Measurements from ENCODE around the gene TSEN34.
A peak's percentile ranks its signal among the peaks of the same experiment; 100 is the strongest.
"Not testable (repeated sequence)": the region's sequence is repeated elsewhere in the genome, so short reads cannot be mapped to it uniquely, and the experiment has no call there.

The TSEN34 gene

DNA sequence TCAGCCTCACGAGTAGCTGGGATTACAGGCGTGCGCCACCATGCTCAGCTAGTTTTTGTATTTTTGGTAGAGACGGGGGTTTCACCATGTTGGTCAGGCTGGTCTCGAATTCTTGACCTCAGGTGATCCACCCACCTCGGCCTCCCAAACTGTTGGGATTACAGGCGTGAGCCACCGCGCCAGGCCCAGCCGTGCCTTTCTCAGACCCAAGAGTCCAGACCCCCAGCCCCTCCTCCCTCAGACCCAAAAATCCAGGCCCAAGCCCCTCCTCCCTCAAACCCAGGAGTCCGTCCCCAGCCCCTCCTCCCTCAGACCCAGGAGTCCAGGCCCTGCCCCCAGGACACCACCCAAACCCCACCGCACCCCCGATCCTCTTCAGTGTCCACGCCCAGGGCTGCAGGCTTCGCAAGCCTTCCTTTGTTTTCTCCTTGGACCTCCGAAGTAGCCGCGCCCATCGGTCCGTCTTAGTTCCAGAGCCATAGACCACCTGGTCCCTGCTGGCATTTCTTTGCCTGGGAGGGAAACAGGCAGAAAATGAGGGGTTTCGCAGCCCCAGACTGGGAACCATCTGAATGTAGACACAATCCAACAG is 21.9 kb upstream of the TSEN34 start:
- no peaks in the 10 kb centered on the region for H3K9me3 ChIP-seq (ENCODE audit: insufficient read depth, low read depth, low read length)
- no peak overlapping the region for H3K4me3 ChIP-seq (ENCODE audit: low read length, poor library complexity, severe bottlenecking)
- H3K9ac ChIP-seq (ENCODE audit: low read depth, low read length, poor library complexity, severe bottlenecking), result no peak overlapping the region
- no peak for TF ChIP-seq EZH2phosphoT487 (IDR thresholded peaks at IDR 0.05; ENCODE audit: borderline replicate concordance)
- TF ChIP-seq, protein P1, sequence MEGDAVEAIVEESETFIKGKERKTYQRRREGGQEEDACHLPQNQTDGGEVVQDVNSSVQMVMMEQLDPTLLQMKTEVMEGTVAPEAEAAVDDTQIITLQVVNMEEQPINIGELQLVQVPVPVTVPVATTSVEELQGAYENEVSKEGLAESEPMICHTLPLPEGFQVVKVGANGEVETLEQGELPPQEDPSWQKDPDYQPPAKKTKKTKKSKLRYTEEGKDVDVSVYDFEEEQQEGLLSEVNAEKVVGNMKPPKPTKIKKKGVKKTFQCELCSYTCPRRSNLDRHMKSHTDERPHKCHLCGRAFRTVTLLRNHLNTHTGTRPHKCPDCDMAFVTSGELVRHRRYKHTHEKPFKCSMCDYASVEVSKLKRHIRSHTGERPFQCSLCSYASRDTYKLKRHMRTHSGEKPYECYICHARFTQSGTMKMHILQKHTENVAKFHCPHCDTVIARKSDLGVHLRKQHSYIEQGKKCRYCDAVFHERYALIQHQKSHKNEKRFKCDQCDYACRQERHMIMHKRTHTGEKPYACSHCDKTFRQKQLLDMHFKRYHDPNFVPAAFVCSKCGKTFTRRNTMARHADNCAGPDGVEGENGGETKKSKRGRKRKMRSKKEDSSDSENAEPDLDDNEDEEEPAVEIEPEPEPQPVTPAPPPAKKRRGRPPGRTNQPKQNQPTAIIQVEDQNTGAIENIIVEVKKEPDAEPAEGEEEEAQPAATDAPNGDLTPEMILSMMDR (conservative IDR thresholded peaks at IDR 0.05; ENCODE audit: low read length), result no peak
- no peaks in the 10 kb centered on the region for H3K79me2 ChIP-seq (ENCODE audit: insufficient read depth, low read length)
- H2AFZ ChIP-seq (ENCODE audit: low read length), result no peak overlapping the region
- no peaks in the 10 kb centered on the region for H3F3A ChIP-seq (ENCODE audit: low read depth)
- H3K36me3 ChIP-seq (ENCODE audit: insufficient read depth, low read length), result no peaks in the 10 kb centered on the region
- no peaks in the 10 kb centered on the region for H4K20me1 ChIP-seq (ENCODE audit: insufficient read depth, low read length, poor library complexity, severe bottlenecking)
- H3K4me1 ChIP-seq (ENCODE audit: insufficient read depth, low read length, poor library complexity, severe bottlenecking), result no peaks in the 10 kb centered on the region
- H3K9me2 ChIP-seq (replicated peaks; ENCODE audit: low read depth, low read length), result no peaks in the 10 kb centered on the region
- no peaks in the 10 kb centered on the region for H3K27me3 ChIP-seq (ENCODE audit: insufficient read depth, low read length, poor library complexity, severe bottlenecking)
- H3K4me2 ChIP-seq (ENCODE audit: low read depth, low read length, poor library complexity, severe bottlenecking), result no peak overlapping the region

GRCh38 chr19:54171736-54172431 is 19.2 kb upstream of the TSEN34 start:
- H3K4me3 ChIP-seq (ENCODE audit: low read length, poor library complexity, severe bottlenecking); H3K9ac ChIP-seq (ENCODE audit: low read depth, low read length, poor library complexity, severe bottlenecking); H3K4me2 ChIP-seq (ENCODE audit: low read depth, low read length, poor library complexity, severe bottlenecking): not testable (repeated sequence)

GRCh38 chr19:54172471-54173358 is 18.4 kb upstream of the TSEN34 start, which contains the start of gene TMC4:
TSS of gene TMC4 (minus strand) at chr19:54173160. CDS start at chr19:54173117, 43 bp downstream.
- Histone ChIP-seq H3K36me3 (ENCODE audit: insufficient read depth, low read length) (no peaks in the 10 kb centered on the region), H3K27me3 (ENCODE audit: insufficient read depth, low read length, poor library complexity, severe bottlenecking) (no peaks in the 10 kb centered on the region), H3K4me3 (ENCODE audit: low read length, poor library complexity, severe bottlenecking) (no peak within 1 kb of the TSS), H3K79me2 (ENCODE audit: insufficient read depth, low read length) (no peaks in the 10 kb centered on the region), H4K20me1 (ENCODE audit: insufficient read depth, low read length, poor library complexity, severe bottlenecking) (no peaks in the 10 kb centered on the region), H2AFZ (ENCODE audit: low read length) (no peak within 1 kb of the TSS), H3K4me1 (ENCODE audit: insufficient read depth, low read length, poor library complexity, severe bottlenecking) (no peaks in the 10 kb centered on the region), H3F3A (ENCODE audit: low read depth) (no peaks in the 10 kb centered on the region), H3K9ac (ENCODE audit: low read depth, low read length, poor library complexity, severe bottlenecking) (no peak within 1 kb of the TSS), H3K9me3 (ENCODE audit: insufficient read depth, low read depth, low read length) (no peaks in the 10 kb centered on the region), H3K9me2 (replicated peaks; ENCODE audit: low read depth, low read length) (no peaks in the 10 kb centered on the region), H3K4me2 (ENCODE audit: low read depth, low read length, poor library complexity, severe bottlenecking) (no peak within 1 kb of the TSS)
- TF ChIP-seq, protein P1 (conservative IDR thresholded peaks at IDR 0.05; ENCODE audit: low read length), result 0 out of 2 replicates have a peak, but pooled peaks have one; percentile 11
- no peak for TF ChIP-seq EZH2phosphoT487 (IDR thresholded peaks at IDR 0.05; ENCODE audit: borderline replicate concordance)

More at GRCh38 chr19:54171736-54172431, 19.2 kb upstream of the TSEN34 start:
- H3K79me2 ChIP-seq (ENCODE audit: insufficient read depth, low read length); H3K9me3 ChIP-seq (ENCODE audit: insufficient read depth, low read depth, low read length); H3K4me1 ChIP-seq (ENCODE audit: insufficient read depth, low read length, poor library complexity, severe bottlenecking); H3K36me3 ChIP-seq (ENCODE audit: insufficient read depth, low read length); H3F3A ChIP-seq (ENCODE audit: low read depth); H4K20me1 ChIP-seq (ENCODE audit: insufficient read depth, low read length, poor library complexity, severe bottlenecking); H3K27me3 ChIP-seq (ENCODE audit: insufficient read depth, low read length, poor library complexity, severe bottlenecking); H3K9me2 ChIP-seq (replicated peaks; ENCODE audit: low read depth, low read length); H2AFZ ChIP-seq (ENCODE audit: low read length): not testable (repeated sequence)
